ENCODE data around the gene AGBL3.

The AGBL3 gene

DNA sequence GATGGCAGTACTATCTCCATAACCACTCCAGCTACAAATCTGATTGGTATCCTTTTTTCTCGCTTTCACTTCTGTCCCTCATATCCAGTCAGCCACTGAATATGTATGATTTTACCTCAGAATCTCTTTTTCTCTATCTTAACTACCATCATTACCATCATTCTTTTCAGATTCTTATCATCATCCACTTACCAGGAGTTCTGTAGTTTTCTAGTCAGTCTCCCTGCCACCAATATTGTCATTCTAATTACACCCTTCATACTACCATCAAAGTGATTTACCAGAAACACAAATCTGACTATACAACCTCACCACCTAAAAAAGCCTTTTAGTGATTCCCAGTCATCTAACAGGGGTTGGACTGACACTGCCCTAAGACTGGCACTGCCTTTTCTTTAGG, 96.7 kb downstream of the AGBL3 start:
- TF ChIP-seq, protein P1, sequence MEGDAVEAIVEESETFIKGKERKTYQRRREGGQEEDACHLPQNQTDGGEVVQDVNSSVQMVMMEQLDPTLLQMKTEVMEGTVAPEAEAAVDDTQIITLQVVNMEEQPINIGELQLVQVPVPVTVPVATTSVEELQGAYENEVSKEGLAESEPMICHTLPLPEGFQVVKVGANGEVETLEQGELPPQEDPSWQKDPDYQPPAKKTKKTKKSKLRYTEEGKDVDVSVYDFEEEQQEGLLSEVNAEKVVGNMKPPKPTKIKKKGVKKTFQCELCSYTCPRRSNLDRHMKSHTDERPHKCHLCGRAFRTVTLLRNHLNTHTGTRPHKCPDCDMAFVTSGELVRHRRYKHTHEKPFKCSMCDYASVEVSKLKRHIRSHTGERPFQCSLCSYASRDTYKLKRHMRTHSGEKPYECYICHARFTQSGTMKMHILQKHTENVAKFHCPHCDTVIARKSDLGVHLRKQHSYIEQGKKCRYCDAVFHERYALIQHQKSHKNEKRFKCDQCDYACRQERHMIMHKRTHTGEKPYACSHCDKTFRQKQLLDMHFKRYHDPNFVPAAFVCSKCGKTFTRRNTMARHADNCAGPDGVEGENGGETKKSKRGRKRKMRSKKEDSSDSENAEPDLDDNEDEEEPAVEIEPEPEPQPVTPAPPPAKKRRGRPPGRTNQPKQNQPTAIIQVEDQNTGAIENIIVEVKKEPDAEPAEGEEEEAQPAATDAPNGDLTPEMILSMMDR (IDR thresholded peaks at IDR 0.05): no peak

DNA sequence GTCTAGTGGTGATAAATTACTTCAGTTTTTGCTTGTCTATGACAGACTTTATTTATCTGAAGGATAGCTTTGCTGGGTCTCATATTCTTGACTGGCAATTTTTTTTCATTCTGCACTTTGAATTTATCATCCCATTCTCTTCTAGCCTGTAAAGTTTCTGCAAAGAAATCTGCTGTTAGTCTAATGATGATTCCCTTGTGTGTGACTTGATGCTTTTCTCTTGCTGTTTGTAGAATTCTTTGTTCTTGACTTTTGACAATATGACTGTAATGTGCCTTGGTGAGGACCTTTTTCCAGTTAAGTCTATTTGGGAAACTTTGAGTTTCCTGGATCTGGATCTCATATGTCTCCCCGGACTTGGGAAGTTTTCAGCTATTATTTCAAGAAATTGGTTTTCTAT, 102.3 kb downstream of the AGBL3 start:
- TF ChIP-seq, protein P1 (IDR thresholded peaks at IDR 0.05): no peak

DNA sequence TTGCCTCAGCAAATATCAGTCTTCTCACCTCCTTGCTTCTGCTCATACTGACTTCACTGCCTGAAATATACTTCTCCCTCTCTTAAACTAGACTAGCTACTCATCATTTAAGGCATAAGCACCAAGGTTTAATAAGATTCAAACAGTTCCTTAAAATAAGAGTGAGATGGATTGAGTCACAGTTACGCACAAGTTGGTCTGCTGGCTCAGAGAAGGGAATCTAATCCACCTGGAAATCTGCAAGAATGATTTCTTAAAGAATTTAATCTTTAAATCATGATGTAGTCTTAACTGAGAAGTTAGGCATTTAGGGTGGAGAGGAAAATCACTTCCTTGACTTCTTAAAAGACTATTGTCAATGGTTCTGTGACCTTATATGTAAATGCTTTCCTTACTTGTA, 105.4 kb downstream of the AGBL3 start:
- TF ChIP-seq, protein P1 (IDR thresholded peaks at IDR 0.05): no peak

DNA sequence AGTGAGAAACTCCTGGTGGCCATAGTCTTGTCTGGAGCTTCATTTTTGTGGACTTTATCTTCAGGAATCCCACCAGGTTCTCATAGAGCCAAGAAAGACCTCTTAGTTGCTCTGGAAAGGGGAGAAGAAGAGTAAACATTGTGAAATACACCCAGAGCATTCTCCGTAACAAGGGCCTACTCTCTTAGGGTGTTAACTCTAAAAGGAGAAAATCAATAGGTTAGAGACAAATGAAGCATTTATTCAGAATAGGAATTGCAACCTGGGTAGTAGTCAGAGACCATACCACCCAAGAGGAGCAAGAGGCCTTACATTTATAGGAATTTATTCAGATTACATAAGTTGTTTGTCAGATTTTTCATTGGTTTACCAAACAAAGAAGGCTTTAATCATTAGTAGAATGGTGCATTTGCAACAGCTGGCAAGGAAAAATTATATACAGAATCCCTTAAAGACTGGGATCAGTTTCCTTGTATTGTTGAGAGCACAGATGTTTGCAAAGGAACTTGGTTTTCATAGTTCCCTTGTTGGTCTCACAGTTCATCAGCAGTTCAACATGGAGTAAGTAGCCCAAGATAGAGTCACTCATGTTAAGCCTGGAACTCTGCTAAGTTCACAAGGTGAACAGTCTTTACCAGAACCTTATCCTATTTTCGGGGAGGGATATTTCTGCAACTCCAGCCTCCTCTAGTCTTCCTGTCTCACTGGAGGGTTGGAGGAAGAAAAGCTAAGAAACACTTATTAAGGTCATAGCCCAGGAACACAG, 108.3 kb downstream of the AGBL3 start:
- TF ChIP-seq, protein P1 (IDR thresholded peaks at IDR 0.05): no peak

DNA sequence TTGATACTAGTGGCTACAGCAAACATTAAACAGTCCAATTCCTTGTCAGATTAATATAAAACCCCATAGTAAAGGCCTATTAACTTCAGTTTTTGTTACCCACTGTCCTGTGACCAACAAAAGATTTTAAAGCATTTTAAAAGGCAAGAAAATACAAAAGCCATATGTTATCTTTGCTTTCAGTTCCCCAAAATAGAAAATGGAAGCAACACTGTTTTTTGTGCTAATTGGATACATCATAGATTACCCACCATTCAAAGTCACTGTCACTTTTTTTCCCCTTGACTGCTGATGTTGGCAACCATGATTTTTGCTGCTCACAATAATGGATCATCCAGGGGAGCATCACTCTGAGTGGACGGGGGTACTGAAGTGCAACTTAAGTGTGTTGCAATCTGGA, 109.1 kb downstream of the AGBL3 start:
- TF ChIP-seq, protein P1 (IDR thresholded peaks at IDR 0.05): no peak

DNA sequence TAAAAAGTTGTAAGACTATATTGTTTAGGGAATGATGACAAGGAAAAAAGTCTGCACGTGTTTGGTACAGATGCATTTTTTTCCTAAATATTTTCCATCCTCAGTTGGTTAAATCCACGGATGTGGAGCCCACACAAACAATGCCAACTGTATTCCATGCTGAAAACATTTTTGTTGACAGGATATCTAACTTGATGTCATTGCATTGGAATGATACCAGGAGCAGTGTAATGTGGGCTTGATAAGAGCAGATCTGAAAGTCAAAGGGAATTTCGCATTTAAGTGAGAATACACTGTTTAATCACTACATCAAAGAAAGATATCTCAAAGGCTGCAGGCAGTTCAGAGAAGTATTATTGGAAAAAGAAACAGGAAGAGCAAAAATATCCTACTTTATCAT, 112.1 kb downstream of the AGBL3 start:
- TF ChIP-seq, protein P1 (IDR thresholded peaks at IDR 0.05): no peak

DNA sequence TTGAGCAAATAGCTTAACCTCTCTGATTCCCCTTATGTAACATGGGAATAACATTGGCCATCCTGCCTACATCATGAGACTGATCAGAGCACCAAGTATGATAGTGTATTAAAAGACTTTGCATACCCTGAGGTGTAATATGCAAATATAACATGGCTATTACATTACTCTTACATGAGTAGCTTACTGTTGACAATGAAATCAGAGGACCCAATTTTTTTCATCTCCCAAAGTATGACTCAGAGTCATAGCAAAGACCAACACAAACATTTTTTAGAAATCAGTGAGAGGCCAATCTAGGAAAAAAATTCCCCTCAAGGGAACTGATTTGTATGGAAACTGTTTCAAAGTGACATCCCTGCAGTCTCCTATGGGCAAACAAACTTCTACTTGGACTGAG, 114.5 kb downstream of the AGBL3 start:
- TF ChIP-seq, protein P1 (IDR thresholded peaks at IDR 0.05): no peak

DNA sequence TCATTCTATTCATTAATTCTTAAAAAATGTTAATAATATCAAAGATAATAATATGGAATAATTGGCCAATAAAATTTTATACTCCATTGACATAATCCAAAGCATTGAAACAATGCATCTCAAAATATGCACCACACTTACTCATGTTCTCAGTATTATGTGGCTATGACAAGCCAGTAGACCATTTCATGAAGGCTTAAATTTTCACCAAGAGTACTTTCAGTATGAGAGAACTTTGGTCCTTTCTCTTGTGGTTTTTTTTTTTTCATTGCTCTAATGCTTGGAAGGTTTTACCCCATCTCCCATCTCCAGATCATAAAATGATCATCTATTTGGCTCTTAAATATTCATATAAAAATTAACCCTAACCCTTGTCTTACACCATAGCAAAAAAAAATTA, 116.1 kb downstream of the AGBL3 start:
- TF ChIP-seq, protein P1 (IDR thresholded peaks at IDR 0.05): no peak

Data from LNCAP (cell line).